Measurements from ENCODE around the gene SCN1B. TPM values are rescaled to one million over a fixed set of nuclear protein-coding genes. Genes with fewer than 3 reads are reported as not detected.
A peak's percentile ranks its signal among the peaks of the same experiment; 100 is the strongest.

SCN1B gene
- 3.1 TPM for polyA plus RNA-seq (2013, experiment 1 of 4)
- polyA plus RNA-seq (2013, experiment 2 of 4), result 3.5 TPM
- polyA plus RNA-seq (2013, experiment 3 of 4), result 3.0 TPM
- 2.7 TPM for polyA plus RNA-seq (2013, experiment 4 of 4)

GRCh38 chr19:35030257-35031071 is at the start of gene SCN1B:
SCN1B (plus strand) TSS chr19:35030470; CDS start chr19:35030821, 351 bp downstream.
- H3K4me3 ChIP-seq (ENCODE audit: insufficient read depth, low read depth, low read length), result peak within 1 kb of the TSS; percentile 51
- 0% methylated on average over 117 of the region's 118 CpGs for WGBS, 2 experiments

DNA sequence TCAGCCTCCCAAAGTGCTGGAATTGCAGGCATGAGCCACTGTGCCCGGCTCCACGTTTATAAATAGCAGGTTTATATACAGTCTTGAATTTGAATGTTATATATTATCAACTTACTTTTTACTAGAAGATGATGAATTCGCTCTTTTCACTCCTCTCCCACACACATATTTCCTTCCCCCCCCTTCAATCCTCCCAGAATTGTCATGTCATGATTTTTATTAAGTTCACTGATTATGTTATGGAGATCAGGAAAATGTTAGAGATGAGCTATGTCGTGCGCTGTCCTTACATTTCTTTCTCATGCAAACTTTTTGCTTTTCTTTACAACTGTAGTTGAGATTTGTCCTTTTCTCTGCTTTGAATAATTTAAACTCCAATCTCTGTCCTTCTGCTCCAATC is 48.0 kb upstream of the SCN1B start:
- no peaks in the 10 kb centered on the region for H3K4me1 ChIP-seq (ENCODE audit: control insufficient read depth, insufficient read depth, low read length)
- no peak overlapping the region for H3K4me3 ChIP-seq (ENCODE audit: insufficient read depth, low read depth, low read length)
- no peaks in the 10 kb centered on the region for H3K27me3 ChIP-seq (ENCODE audit: control insufficient read depth, insufficient read depth, low read length, poor library complexity, severe bottlenecking)
- H3K36me3 ChIP-seq (ENCODE audit: control insufficient read depth, insufficient read depth, low read length), result no peaks in the 10 kb centered on the region
- H3K9me3 ChIP-seq (ENCODE audit: control insufficient read depth, low read length), result no peaks in the 10 kb centered on the region
- H3K27ac ChIP-seq (ENCODE audit: insufficient read depth, low read depth, low read length, poor library complexity, severe bottlenecking), result no peak overlapping the region
- 82 to 92% methylated on average over 2 to 4 of the region's 5 CpGs for WGBS, 2 experiments

More at GRCh38 chr19:35030257-35031071, at the start of gene SCN1B:
- Histone ChIP-seq H3K36me3 (ENCODE audit: control insufficient read depth, insufficient read depth, low read length) (peaks cover 9% of the 10 kb centered on the region), H3K27ac (ENCODE audit: insufficient read depth, low read depth, low read length, poor library complexity, severe bottlenecking) (no peak within 1 kb of the TSS), H3K9me3 (ENCODE audit: control insufficient read depth, low read length) (no peaks in the 10 kb centered on the region), H3K4me1 (ENCODE audit: control insufficient read depth, insufficient read depth, low read length) (no peaks in the 10 kb centered on the region), H3K27me3 (ENCODE audit: control insufficient read depth, insufficient read depth, low read length, poor library complexity, severe bottlenecking) (peaks cover 37% of the 10 kb centered on the region)

DNA sequence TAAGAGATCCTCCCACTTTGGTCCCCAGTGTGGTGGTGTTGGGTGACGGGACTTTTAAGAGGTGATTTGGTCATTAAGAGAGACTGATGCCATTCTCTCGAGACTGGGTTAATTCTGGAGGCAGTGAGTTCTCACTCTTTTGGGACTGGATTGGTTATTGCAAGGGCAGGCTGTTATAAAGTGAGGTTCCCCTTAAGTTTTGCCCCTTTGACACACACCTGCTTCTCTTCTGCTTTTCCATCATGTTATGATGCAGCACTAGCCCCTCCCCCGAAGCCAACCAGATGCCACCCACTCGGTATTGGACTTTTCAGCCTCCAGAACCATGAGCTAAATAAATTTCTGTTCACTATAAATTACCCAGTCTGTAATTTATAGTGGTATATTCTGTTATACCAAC is 46.5 kb upstream of the SCN1B start:
- no peaks in the 10 kb centered on the region for H3K36me3 ChIP-seq (ENCODE audit: control insufficient read depth, insufficient read depth, low read length)
- no peaks in the 10 kb centered on the region for H3K27me3 ChIP-seq (ENCODE audit: control insufficient read depth, insufficient read depth, low read length, poor library complexity, severe bottlenecking)
- no peak overlapping the region for H3K4me3 ChIP-seq (ENCODE audit: insufficient read depth, low read depth, low read length)
- no peak overlapping the region for H3K27ac ChIP-seq (ENCODE audit: insufficient read depth, low read depth, low read length, poor library complexity, severe bottlenecking)
- 90 to 99% methylated on average over 4 of the region's 4 CpGs for WGBS, 2 experiments
- no peaks in the 10 kb centered on the region for H3K4me1 ChIP-seq (ENCODE audit: control insufficient read depth, insufficient read depth, low read length)
- H3K9me3 ChIP-seq (ENCODE audit: control insufficient read depth, low read length), result no peaks in the 10 kb centered on the region

DNA sequence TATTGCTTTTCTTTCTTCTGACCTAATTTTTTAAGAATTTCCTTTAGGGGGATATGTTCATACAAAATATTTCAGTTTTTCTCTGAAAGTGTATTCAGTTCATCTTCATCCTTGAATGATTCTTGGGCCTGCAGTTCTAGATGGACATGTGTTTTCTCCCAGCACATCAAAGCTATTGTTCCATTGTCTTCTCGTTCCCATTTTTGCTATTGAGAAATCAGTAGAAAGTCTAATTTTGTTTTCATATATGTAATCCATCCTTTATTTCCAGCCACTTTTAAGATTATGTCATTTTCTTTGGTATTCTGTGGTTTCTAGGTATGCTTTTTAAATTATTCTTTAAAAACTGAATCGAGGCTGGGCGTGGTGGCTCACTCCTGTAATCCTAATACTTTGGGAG is 46.0 kb upstream of the SCN1B start:
- Histone ChIP-seq H3K27me3 (ENCODE audit: control insufficient read depth, insufficient read depth, low read length, poor library complexity, severe bottlenecking) (no peaks in the 10 kb centered on the region), H3K36me3 (ENCODE audit: control insufficient read depth, insufficient read depth, low read length) (no peaks in the 10 kb centered on the region), H3K27ac (ENCODE audit: insufficient read depth, low read depth, low read length, poor library complexity, severe bottlenecking) (no peak overlapping the region), H3K9me3 (ENCODE audit: control insufficient read depth, low read length) (no peaks in the 10 kb centered on the region), H3K4me3 (ENCODE audit: insufficient read depth, low read depth, low read length) (no peak overlapping the region), H3K4me1 (ENCODE audit: control insufficient read depth, insufficient read depth, low read length) (no peaks in the 10 kb centered on the region)
- WGBS, 2 experiments, result 96 to 100% methylated on average over 2 to 3 of the region's 3 CpGs

GRCh38 chr19:34985249-34986022 is 44.8 kb upstream of the SCN1B start:
- Histone ChIP-seq H3K27me3 (ENCODE audit: control insufficient read depth, insufficient read depth, low read length, poor library complexity, severe bottlenecking) (no peaks in the 10 kb centered on the region), H3K4me3 (ENCODE audit: insufficient read depth, low read depth, low read length) (no peak overlapping the region), H3K9me3 (ENCODE audit: control insufficient read depth, low read length) (no peaks in the 10 kb centered on the region), H3K36me3 (ENCODE audit: control insufficient read depth, insufficient read depth, low read length) (no peaks in the 10 kb centered on the region), H3K27ac (ENCODE audit: insufficient read depth, low read depth, low read length, poor library complexity, severe bottlenecking) (no peak overlapping the region), H3K4me1 (ENCODE audit: control insufficient read depth, insufficient read depth, low read length) (no peaks in the 10 kb centered on the region)
- WGBS, 2 experiments, result 52 to 54% methylated on average over 7 of the region's 7 CpGs

DNA sequence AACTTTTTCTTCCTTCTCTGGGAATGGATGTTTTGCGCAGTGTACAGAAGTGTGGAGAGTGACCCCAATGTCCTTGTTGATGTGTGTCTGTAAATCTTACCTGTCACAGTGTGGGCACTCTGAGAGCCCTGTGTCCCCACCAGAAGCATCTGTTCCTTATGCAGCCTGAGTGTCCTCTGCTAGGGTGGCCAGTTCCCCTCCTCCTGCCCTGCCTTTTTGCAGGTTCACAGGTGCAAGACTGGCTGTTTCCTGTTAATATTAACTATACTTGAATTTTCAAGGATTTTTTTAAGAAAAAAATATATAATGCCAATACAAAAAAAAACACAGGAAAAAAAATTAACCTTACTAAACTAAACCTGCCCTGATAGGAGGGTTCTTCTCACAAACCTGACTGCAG is 42.2 kb upstream of the SCN1B start:
- no peak overlapping the region for H3K27ac ChIP-seq (ENCODE audit: insufficient read depth, low read depth, low read length, poor library complexity, severe bottlenecking)
- no peaks in the 10 kb centered on the region for H3K27me3 ChIP-seq (ENCODE audit: control insufficient read depth, insufficient read depth, low read length, poor library complexity, severe bottlenecking)
- no peak overlapping the region for H3K4me3 ChIP-seq (ENCODE audit: insufficient read depth, low read depth, low read length)
- H3K9me3 ChIP-seq (ENCODE audit: control insufficient read depth, low read length), result no peaks in the 10 kb centered on the region
- WGBS, 2 experiments, result 100% methylated on average over 1 of the region's 1 CpG
- no peaks in the 10 kb centered on the region for H3K36me3 ChIP-seq (ENCODE audit: control insufficient read depth, insufficient read depth, low read length)
- H3K4me1 ChIP-seq (ENCODE audit: control insufficient read depth, insufficient read depth, low read length), result no peaks in the 10 kb centered on the region

GRCh38 chr19:34989298-34989697 is 41.0 kb upstream of the SCN1B start:
- no peaks in the 10 kb centered on the region for H3K36me3 ChIP-seq (ENCODE audit: control insufficient read depth, insufficient read depth, low read length)
- WGBS, 2 experiments, result 87 to 94% methylated on average over 6 of the region's 6 CpGs

DNA sequence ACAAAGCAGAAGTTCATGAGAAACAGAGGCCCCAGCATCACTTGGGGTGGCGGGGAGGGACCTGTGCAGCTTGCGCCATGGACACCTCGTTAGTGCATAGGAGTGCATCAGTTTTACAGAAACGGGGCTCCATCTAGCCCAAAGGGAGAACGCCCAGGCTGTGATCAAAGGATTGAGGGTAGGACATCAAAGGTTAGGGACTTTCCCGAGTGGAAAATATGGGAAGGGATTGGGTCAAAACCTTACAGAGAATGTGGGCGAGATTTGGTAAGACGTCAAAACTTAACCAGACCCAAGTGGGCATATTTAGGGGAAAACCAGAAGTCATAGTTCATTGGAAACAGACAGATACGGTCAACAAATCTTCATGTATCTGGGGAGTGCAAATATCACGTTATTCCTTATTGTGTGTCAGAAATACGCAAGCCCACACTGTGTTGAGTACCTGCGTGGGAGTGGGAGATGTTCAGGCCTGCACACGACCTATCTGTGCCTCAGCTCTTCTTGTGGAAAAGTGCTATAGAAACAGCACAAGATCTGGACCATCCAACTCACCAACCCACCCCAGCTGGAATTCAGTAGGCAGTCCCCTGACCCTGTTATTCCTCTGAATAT is 39.6 kb upstream of the SCN1B start:
- no peak overlapping the region for H3K4me3 ChIP-seq (ENCODE audit: insufficient read depth, low read depth, low read length)
- WGBS, 2 experiments, result 91 to 93% methylated on average over 13 of the region's 13 CpGs

More at GRCh38 chr19:34989298-34989697, 41.0 kb upstream of the SCN1B start:
- no peaks in the 10 kb centered on the region for H3K27me3 ChIP-seq (ENCODE audit: control insufficient read depth, insufficient read depth, low read length, poor library complexity, severe bottlenecking)
- no peaks in the 10 kb centered on the region for H3K9me3 ChIP-seq (ENCODE audit: control insufficient read depth, low read length)
- no peaks in the 10 kb centered on the region for H3K4me1 ChIP-seq (ENCODE audit: control insufficient read depth, insufficient read depth, low read length)
- no peak overlapping the region for H3K27ac ChIP-seq (ENCODE audit: insufficient read depth, low read depth, low read length, poor library complexity, severe bottlenecking)
- H3K4me3 ChIP-seq (ENCODE audit: insufficient read depth, low read depth, low read length), result no peak overlapping the region

DNA sequence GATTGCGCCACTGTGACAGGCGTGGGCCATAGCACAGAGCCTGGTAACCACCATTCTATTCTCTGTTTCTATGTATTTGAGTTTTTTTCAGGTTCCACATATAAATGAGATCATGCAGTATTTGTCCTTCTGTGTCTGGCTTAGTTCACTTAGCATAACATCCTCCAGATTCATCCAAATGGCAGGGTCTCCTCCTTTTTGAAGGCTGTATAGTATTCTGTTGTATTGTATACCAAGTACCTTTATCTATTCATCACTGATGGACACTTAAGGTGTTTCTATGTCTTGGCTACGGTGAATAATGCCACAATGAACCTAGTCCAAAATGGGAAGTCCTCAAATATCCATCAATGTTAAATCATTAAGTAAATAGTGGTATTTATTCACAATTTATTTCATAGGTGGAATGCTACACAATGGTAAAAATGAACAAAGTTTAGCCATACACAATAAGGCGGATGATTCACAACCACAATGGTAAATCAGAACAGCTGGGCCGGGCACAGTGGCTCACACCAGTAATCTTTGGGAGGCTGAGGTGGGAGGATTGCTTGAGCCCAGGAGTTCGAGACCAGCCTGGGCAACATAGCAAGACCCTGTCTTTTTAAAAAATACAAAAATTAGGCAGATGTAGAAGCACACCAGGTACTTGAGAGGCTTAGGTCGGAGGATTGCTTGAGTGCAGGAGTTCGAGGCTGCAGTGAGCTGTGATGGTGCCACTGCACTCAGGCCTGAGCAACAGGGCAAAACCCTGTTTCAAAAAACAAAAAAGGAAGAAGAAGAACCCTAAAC is 38.5 kb upstream of the SCN1B start:
- no peaks in the 10 kb centered on the region for H3K4me1 ChIP-seq (ENCODE audit: control insufficient read depth, insufficient read depth, low read length)
- no peak overlapping the region for H3K27ac ChIP-seq (ENCODE audit: insufficient read depth, low read depth, low read length, poor library complexity, severe bottlenecking)
- H3K36me3 ChIP-seq (ENCODE audit: control insufficient read depth, insufficient read depth, low read length), result no peaks in the 10 kb centered on the region
- H3K9me3 ChIP-seq (ENCODE audit: control insufficient read depth, low read length), result no peaks in the 10 kb centered on the region
- H3K27me3 ChIP-seq (ENCODE audit: control insufficient read depth, insufficient read depth, low read length, poor library complexity, severe bottlenecking), result no peaks in the 10 kb centered on the region
- 92 to 93% methylated on average over 7 to 8 of the region's 8 CpGs for WGBS, 2 experiments
- H3K4me3 ChIP-seq (ENCODE audit: insufficient read depth, low read depth, low read length), result no peak overlapping the region

More for the DNA sequence above, 39.6 kb upstream of the SCN1B start:
- H3K27me3 ChIP-seq (ENCODE audit: control insufficient read depth, insufficient read depth, low read length, poor library complexity, severe bottlenecking), result no peaks in the 10 kb centered on the region
- H3K27ac ChIP-seq (ENCODE audit: insufficient read depth, low read depth, low read length, poor library complexity, severe bottlenecking), result no peak overlapping the region
- H3K36me3 ChIP-seq (ENCODE audit: control insufficient read depth, insufficient read depth, low read length), result no peaks in the 10 kb centered on the region
- no peaks in the 10 kb centered on the region for H3K4me1 ChIP-seq (ENCODE audit: control insufficient read depth, insufficient read depth, low read length)
- H3K9me3 ChIP-seq (ENCODE audit: control insufficient read depth, low read length), result no peaks in the 10 kb centered on the region

All from ectodermal cell (in vitro differentiated cells).